GM12874 (cell line): Measurements from ENCODE around the gene GABRR2.

ENCODE experiments used
- TF ChIP-seq, protein P1 (sequence below): IDR thresholded peaks from 2 replicates; pipeline ENCODE4 v1.5.1; 2011; ENCODE audit warnings: low read depth, mild to moderate bottlenecking, control low read depth, low read length, moderate library complexity; ENCODE audit not compliant: insufficient read depth

Gene GABRR2

DNA sequence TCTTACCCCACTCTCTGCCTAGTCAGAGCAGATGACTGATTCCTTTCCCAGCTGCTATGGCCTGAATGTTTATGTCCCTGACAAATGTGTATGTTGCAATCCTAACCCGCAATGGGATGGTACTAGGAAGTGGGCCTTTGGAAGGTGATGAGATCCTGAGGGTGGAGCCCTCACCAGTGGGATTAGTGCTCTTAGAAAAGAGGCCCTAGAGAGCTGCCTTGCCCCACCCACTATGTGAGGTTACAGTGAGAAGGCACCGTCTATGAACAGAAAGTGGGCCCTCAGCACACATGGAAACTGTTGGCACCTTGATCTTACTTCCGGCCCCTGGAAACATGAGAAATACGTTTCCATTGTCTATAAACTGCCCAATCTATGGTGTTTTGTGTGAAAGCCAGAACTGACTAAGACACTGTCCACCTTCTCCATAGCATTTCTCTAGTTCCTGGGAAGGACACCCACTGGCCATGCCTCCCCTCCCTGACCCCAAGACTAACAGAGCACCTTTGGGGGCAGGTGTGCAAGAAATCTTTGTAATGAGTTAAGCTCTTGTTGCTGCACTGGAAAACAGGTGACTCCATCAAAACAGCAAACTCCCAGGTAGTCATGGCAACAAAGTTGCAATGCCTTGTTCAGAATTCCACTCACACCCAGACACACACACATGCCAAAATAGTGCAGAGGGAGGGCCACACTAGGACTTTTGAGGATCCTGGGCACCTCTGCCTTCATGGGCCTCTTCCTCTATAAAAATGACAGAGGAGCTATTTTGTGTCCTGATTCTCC is 16.2 kb downstream of the GABRR2 start:
- TF ChIP-seq, protein P1, sequence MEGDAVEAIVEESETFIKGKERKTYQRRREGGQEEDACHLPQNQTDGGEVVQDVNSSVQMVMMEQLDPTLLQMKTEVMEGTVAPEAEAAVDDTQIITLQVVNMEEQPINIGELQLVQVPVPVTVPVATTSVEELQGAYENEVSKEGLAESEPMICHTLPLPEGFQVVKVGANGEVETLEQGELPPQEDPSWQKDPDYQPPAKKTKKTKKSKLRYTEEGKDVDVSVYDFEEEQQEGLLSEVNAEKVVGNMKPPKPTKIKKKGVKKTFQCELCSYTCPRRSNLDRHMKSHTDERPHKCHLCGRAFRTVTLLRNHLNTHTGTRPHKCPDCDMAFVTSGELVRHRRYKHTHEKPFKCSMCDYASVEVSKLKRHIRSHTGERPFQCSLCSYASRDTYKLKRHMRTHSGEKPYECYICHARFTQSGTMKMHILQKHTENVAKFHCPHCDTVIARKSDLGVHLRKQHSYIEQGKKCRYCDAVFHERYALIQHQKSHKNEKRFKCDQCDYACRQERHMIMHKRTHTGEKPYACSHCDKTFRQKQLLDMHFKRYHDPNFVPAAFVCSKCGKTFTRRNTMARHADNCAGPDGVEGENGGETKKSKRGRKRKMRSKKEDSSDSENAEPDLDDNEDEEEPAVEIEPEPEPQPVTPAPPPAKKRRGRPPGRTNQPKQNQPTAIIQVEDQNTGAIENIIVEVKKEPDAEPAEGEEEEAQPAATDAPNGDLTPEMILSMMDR, result no peak

DNA sequence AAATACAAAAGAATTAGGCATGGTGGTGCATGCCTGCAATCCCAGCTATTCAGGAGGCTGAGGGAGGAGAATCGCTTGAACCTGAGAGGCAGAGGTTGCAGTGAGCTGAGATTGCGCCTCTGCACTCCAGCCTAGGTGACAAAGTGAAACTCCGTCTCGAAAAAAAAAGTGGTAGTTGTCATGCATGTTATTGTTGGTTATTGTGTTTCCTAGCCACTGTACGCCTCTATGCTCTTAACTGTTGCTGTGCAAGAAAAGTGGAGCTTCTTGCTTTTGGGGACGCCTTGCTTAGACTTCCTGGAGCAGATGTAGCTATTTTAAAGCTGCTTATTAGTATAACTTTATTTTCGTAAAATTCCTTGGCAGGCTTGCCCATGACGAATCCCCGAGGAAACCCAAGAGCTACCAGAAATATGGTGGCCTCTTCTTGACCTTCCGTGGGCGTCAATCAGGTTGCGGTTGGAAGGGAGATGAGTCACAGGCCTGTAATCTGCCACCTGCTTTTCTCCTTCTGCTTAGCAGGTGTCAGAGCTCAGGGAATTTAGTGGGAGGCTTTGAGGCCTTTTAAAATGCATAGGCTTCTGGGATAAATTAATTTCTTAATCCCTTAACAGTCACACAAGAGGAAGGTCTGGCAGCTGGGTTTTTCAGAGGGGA is 17.3 kb downstream of the GABRR2 start:
- TF ChIP-seq, protein P1, result no peak

DNA sequence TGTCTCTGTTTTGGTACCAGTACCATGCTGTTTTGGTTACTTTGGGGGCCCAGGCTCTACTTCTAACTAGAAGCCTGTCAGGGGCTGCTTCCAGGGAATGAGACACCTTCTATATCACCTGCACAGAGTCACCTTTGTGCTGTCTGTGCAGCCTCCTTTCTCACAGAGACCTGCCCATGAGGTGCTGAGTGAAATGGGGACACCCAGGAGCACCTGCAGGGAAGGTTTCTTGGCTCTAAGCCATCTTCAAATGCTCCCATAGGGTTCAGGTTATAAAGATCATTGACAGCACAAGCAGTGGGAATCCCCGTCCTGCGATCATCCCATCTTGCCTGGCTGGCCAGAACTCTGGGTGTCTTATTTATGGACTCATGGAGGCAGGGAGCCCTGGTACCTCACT is 19.1 kb downstream of the GABRR2 start:
- TF ChIP-seq, protein P1, result no peak

DNA sequence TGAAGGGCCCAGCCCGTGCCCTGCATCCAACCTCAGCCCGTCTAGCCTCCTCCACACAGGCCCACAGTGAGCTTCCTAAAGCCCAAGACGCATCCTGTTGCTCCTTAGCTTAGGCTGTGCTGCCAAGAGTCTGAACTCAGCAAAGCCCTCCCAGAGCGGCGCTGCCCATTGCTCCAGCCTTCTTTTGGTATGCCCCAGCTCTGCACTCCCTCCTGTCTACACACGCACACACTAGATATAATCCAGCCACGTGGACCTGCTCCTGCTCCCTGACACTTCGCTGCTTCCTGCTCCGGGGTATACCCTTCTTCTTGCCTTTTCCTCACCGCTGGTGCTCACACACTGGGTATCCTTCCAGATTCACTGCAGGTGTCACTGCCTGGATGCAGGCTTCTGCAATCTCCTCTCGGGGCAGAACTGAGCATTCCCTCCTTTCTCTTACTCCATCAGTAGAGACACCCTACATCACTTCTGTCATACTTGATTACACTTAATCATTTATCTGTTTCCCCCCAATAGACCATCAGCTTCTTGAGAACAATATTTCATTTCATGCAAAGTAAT is 23.8 kb downstream of the GABRR2 start:
- TF ChIP-seq, protein P1, result peak; percentile 55; the same call in 1 of the 2 replicates

DNA sequence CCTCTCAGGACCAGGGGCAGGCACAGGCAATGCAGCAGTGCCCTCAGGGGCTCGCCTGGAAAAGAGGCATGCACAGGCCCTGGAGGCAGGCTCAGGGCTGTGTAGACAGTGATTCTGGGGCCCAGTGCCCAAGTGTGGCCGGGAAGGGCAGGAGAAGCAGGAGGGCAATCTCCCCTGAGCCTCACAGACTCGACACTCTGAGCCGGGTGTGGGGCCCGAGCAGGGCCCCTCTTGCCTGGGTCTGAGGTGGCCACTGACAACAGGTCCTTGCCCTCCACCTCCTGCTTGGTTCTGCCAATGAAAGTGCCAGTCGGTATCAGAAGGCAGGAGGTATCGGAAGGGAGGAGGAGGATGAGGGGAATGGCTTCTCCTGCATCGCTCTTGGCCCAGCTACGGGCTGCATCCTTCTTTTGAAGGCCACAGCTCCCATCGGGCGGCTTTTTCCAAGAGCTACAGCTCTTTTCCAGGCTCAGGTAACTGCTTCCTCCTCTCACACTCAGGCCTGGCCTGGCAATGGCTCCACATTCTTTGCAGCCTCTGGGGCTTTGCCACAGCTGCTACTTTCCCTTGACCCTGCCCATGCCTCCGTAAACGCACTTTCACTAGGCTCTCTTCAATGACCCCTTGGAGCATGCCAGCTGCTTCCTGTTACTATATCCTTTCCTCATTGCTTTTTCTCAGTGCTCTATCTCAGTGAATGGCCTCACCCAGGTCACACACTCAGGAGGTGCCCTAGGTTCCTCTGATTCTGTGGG is 24.5 kb downstream of the GABRR2 start:
- TF ChIP-seq, protein P1, result no peak

DNA sequence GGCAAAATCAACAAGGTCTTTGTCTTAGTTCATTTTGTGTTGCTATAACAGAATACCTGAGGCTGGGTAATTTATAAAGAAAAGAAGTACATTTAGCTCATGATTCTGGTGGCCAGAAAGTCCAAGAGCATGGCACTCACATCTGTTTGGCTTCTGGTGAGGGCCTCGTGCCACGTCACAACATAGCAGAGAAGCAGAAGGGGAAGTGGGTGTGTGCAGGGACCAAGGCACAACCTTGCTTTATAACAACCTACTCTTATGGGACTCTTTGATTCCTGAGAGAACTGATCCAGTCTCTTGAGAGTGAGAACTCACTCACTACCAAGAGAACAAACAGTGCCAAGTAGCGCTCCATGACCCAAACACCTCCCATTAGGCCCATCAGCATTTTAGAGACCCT is 25.4 kb downstream of the GABRR2 start:
- TF ChIP-seq, protein P1, result no peak
